Stimulated activated CD4-positive, alpha-beta T cell treated with anti-CD3 and anti-CD28 coated beads, Interleukin-12 subunit alpha, Interleukin-12 subunit beta, amount 100 ng/mL, for 4 hours (primary cell): ENCODE data around the gene PCGF3.
"Not testable (repeated sequence)": the region's sequence is repeated elsewhere in the genome, so short reads cannot be mapped to it uniquely, and the experiment has no call there.

Experiments
- DNase-seq: peaks from one replicate; pipeline ENCODE4 v3.0.0-alpha.2; 2020

Gene PCGF3

DNA sequence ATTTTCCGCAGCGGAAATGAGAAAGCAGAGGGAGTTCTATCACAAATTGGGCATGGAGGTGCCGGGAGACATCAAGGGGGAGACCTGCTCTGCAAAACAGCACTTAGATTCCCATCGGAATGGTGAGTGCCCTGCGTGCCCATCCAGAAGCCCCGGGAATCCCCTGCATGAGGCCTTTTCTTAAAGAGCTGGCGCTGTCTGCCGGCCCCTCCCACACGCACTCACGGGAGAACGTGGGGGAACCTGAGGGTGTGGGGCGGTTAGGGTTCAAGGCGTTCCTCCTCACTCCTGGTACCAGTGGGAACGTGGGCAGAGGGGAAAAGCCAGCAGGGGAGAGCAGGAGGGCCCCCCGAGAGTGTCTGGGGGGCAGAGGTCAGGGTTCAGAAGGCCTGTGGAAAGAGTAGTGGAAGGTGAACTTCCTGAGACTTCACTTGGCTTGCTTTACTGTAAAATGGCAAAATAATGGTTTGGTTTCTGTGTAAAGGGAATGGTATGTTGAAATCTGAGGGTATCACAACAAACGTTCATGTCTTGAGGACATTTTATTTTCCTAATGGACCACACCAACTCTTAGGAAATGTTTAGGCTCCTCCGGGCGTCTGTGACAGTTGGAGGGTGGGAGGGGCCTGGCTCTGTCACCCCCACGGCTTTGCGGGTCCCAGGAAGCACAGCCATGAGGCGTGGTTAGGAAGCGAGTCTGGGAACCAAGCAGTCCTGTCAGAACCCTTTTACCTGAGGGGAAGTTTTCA lies 38.0 kb downstream of the PCGF3 start:
- no peak for DNase-seq

DNA sequence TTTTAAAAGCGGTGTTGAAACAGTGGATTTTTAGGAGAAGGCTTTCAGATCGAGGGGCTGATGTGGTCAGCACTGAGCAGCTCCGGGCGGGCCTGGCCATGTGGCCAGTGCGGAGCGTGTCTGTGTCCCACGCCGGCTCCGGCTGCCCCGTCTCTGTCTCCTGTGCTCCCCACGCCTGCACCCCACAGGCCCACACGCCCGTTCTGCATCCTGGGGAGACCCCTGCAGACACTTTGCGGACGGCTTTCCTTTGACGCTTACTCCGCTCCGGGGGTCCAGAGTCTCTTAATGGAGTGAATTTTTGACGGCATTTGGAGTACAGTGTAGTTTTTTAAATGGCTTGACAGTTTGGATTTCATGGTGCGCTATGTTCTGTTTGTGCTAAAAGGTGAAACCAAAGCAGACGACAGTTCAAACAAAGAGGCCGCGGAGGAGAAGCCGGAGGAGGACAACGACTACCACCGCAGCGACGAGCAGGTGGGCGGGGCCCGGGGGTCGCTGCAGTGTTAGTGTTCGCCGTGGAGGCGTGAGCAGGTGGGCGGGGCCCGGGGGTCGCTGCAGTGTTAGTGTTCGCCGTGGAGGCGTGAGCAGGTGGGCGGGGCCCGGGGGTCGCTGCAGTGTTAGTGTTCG lies 38.7 kb downstream of the PCGF3 start:
- no peak for DNase-seq

DNA sequence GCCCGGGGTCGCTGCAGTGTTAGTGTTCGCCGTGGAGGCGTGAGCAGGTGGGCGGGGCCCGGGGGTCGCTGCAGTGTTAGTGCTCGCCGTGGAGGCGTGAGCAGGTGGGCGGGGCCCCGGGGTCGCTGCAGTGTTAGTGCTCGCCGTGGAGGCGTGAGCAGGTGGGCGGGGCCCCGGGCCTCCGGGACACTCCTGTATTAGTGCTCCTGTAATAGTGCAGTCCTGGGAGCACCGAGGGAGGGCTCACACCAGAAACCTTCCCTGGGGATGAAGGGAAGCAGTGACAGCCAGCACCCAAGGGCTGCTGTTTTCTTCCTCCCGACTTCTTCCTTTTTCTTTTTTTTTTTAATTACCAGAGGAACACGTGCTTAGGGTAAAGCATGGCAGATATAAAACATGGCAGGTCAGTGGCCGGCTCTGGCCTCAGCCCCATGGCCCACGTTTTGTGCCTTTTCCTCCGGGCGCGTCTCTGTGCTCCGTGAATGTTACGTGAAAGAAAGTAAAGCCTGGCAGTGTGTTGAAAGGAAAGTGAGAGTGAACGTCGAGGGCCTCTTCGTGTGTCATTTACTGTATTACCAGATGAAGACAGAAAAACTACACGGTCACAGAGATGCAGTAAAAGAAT lies 42.0 kb downstream of the PCGF3 start:
- no peak for DNase-seq

DNA sequence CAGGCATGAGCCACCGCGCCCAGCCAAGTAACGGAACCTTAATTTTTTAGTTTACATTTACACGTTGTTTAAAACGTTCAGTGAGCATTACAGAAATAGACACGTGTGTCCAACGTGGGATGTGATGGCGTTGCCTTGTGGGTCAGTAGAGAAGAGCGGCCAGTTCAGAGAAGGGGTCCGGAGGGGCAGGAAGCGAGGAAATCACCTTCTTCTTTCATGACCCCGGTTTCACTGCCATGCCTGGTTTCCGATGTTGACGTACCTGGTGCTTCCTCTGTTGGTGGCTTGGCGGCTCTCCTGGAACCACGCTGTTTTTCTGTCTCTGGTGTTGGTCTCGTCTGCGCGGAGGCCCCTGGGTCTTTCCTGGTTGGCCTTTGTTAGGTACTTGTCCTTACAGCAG lies 42.8 kb downstream of the PCGF3 start:
- DNase-seq = no peak

DNA sequence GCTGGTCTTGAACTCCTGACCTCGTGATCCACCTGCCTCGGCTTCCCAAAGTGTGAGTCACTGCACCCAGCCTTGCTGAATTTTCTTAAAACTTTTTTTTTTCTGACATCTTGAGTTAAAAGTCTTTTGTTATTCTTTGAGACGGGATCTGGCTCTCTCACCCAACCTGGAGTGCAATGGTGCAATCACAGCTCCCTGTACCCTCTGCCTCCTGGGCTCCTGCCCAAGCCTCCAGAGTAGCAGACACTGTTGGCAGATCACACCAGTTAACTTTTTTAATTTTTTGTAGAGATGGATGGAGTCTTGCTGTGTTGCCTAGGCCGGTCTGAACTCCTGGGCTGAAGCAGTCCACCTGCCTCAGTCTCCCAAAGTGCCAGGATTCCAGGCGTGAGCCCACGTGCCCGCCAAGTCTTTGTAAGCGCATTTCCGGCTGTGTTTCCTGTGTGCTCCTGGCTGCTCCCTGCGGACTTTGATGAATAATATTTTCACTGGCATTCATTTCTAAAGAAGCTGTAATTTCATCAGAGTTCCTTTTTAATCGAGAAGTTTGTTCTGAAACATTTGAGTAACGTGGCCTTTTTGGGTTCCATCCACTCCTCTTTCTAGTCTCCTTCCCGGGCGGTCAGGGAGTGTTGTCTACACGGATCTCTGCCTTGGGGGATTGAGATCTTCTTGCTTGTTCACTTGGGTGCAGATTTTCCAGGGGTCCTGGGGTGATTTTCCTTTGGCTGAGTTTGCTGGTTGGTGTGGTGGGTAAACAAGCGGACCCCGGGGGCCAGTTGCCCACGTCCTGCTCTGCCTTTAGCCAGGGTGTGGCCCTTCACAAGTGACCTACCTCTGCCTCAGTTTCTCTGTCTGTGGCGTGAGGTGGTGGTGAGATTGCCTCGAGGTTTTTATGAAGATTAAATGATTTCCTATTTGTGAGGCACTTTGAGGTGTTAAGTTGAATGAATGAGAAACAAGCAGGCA lies 44.4 kb downstream of the PCGF3 start:
- no peak for DNase-seq

DNA sequence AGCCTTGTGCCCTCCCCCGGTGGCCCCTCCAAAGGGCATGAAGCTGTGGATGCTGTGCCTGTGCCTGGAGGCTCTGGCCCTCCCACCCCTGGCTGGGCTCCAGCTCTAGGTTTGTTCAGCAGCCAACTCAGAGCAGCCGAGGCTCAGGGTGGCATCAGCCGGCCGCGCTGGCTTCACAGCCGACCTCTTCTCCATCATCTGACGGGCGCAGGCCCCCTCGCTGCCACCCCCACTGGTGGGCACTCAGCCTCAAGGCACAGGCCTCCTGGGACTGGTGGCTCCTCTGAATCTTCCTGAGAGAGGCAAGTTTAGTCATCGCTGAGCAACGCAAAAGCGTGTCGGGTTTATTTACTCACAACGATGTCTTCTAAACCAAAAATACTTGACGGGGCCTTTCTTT lies 46.0 kb downstream of the PCGF3 start:
- no peak for DNase-seq

DNA sequence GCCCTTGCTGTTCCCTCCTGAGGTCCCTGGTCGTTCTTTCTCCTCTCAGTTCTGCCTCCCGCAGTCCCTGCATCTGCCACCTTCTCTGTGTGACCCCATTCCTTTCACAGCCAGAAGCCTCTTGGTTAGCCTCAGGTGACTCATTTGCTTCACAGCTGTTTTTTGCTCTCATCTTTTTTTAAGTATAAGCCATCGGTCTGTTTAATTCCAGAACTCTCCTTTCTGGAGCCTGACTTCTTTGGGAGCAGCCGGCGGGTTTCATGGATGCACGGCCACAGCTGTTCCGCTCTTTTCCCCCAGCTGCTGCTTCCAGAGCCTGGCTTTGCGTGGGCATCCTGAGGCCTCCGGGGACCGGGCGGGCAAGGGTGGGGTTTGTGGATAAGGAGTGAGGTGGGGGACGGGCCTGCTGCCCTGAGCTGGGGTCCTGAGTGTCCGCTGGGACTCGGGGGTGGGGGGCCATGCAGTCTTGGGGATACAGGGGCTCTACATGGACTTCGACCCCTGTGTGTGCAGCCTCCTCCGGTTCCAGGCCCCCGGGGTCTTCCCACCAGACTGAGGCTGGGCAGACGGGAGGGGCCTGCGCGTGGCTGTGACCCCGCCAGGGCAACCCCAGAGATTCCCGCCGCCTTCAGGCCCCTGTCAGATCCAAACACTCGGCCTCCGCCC lies 46.7 kb downstream of the PCGF3 start:
- no peak for DNase-seq

DNA sequence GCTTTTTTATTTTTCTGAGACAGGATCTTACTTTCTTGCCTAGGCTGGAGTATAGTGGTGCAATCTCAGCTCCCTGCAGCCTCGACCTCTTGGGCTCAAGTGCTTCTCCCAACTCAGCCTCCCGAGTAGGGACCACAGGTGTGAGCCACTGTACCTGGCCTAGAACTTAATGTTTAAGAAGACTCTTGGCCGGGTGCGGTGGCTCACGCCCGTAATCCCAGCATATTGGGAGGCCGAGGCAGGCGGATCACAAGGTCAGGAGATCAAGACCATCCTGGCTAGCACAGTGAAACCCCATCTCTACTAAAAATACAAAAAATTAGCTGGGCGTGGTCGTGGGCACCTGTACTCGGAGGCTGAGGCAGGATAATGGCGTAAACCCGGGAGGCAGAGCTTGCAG lies 47.6 kb downstream of the PCGF3 start:
- DNase-seq = not testable (repeated sequence)

DNA sequence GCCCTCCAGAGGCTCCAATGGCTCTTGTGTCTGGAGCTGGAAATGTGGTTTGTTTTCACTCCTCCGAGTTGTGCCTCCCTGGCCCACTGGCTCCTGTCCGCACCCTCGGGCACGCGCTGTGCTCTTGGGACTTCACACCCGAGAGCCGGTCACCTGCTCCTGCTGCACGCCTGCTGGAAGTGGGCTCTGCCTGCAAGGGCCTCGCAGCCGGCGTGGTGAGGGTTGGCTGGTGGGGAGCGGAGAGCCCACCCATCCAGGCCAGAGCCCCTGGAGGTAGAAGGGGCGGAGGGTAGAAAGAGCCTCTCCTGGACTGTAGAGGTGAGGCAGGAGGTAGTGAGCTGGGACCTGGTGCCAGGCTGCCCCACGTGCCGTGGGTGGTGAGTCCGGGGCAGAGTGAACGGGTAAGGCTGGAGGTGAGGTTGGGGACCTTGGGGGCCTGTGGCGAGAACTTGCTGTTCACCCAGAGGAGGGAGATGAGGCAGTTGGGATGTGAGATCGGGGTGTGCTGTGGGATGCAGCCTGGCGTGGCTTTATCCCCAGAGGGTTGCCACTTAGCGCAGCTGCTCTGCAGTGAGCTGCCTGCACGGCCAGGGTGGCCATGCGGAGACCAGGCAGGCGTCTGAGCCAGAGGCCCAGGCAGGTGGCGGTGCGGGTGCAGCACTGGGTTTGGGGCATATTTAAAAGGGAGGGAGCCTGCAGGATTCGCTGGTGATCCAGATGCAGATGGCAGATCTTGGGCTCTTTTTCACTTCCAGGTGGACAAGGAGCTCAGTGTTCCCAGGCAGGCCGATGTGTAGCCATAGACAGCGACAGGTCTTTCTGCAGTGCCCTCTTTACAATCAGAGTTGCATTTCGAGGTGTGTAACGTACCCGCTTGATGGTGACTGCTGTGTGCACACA lies 48.8 kb downstream of the PCGF3 start:
- no peak for DNase-seq

DNA sequence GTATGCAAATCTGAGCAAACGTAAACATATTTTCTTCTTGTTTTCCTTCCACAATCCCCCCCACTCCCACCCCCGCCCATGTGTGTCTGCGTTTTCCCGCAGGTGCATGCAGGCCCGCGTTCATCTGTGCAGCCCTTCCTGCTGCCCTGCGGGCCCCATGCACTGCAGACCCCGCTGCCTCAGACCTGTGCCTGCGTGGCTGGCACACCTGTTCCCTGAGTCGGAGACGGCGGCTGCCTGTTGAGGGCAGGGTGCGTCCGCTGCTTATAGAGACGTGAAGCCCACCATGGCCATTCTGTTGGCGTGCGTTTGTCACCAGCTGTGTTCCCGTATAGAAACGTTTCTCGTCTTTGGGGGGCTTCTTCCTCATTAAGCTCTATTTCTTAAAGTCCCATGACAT lies 51.5 kb downstream of the PCGF3 start:
- no peak for DNase-seq

DNA sequence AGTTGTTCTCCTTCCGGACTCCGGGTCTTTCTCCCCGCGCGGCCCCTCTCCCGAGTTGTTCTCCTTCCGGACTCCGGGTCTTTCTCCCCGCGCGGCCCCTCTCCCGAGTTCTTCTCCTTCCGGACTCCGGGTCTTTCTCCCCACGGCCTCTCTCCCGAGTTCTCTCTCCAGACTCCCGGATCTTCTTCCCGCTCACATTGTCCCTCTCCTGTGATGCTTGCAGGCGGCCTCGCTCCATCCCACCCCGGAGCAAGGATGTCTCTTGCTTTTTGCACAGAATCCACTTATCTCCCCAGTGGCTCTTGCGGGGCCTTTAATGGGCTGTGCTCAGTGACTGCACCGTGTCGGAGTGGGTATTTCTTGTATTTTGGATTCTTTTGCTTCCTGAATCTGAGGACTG lies 54.2 kb downstream of the PCGF3 start:
- not testable (repeated sequence) for DNase-seq

DNA sequence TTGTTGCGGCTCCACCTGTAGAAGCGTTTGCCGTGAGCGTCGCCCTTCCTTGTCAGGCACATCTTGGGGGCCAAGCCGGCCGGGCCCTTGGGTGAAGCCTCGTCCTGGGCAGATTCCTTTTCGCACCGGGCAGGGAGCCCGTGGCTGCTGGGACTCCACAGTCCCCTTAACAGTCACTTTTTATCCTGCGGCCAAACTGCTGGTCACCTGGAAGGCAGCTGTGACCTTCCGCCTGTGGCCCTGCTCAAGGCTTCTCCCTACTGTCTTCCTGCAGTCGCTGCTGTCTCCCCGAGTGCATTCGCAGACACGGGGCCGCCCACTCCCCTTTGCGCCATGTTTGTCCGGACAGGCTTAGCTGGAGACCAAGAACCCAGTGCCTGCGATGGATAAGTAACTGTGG lies 55.0 kb downstream of the PCGF3 start:
- no peak for DNase-seq

DNA sequence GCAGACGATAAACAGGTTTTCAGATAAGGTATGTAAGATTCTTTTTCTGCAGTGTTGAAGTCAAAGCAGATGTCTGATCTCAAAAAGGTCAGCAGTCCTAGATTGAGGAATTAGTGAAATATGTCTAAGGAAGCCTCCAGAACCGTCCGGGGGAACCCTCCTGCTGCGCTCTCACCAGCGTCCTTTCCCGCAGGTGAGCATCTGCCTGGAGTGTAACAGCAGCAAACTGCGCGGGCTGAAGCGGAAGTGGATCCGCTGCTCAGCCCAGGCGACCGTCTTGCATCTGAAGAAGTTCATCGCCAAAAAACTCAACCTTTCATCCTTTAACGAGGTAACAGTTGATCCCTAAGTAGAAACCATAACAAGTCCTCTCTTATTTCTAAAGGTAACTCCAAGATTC lies 55.5 kb downstream of the PCGF3 start:
- DNase-seq = no peak

DNA sequence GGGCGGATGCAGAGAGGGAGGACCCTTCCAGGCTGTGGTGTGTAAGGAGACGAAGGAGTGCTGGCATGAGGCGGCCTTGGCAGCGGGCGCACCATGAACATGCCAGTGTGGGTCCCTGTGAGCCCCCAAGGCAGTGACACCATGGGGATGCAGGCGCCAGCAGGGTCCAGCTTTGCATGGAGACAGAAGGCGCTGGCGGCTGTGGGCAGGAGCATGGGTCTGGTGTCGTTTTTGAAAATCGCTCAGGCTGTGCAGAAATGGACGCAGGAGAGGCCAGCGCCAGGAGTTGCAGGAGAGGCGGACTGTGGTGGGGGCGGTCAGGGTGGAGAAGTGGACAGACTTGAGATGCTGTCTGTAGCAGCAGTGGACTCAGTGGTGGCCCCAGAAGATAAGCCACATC lies 56.1 kb downstream of the PCGF3 start:
- no peak for DNase-seq

DNA sequence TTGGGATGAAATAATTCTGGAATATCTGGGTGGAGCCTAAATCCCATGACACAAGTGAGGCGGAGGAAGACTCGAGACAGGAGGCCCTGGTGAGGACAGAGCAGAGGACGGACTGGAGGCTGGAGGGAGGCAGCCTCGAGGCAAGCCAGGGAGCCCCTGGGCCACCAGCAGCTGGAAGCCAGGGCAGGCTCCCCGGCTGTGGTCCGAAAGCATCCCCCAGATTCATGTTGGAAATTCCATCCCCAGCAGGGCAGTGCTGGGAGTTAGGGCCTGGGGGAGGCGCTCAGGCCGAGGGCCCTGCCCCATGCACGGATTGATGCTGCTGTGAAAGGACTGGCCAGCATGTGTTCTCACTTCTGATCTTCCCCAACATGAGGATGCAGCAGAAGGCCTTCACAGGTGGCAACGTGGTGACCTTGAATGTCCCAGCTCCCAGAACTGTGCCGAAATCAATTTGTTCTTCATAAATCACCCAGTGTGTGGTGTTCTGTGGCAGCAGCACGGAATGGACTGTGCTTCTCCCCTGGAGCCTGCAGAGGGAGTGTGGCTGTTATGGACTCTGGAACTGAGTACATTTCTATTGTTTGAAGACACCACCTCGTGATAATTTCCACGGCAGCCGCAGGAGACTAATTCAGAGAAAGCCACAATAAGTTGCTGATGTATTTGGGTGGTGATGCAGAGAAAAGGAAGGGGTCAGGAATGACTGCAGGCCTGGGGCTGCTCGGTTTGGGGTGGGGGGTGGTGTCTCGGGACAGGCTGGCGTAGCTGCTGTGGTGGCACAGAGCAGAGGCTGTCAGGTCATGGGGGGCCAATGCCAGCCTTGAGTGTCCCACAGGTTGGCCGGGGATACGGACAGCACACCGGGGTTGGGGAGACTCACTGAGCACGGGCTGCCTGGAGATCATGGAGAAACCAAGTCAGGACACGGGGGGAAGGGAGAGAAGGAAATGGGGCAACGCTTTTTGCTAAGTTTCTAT lies 56.9 kb downstream of the PCGF3 start:
- no peak for DNase-seq

DNA sequence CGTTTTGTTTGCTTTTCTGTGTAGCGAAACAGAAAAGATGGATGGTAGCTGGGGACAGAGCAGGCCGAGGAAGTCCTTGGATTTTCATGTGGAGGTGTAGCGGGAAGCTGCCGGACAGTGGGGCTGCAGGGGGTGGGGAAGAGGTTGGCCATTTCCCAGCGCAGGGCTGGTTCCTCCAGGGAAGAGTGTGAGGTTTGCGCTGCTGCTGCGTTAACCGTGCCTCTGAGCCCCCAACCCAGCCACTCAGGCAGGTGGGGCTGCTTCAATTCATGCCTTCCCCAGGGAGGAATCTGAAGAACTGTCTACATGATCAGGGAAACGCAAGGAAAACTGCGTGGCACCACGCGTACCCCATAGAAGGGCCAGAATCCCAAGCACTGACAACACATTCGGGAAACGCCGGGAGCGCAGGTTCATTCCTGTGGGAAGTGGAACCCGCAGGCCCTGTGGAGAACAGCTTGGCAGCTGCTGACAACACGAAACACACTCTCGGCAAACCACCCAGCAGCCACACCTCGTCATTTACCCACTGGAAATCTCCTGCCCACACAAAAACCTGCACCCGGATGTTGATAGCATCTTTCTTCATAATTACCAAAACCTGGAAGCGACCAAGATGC lies 57.7 kb downstream of the PCGF3 start:
- DNase-seq = no peak

DNA sequence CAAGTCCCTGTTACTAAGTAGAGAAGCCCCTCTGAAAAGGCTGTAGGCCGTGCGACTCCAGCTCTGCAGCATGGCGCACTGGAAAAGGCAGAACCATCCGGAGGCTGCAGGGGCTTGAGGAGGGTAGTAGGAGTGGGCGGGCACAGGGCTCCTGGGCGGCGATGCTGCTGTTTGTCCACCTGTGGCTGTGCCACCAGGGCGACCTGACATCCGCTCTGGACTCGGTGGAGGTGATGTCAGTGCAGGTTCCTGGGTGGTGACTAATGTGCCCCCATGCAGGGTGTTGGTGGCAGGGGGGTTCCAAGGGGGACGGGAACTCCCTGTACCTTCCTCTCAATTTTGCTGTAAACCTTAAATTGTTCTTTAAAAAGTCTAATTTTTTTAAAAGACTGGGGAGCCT lies 58.3 kb downstream of the PCGF3 start:
- DNase-seq = no peak

DNA sequence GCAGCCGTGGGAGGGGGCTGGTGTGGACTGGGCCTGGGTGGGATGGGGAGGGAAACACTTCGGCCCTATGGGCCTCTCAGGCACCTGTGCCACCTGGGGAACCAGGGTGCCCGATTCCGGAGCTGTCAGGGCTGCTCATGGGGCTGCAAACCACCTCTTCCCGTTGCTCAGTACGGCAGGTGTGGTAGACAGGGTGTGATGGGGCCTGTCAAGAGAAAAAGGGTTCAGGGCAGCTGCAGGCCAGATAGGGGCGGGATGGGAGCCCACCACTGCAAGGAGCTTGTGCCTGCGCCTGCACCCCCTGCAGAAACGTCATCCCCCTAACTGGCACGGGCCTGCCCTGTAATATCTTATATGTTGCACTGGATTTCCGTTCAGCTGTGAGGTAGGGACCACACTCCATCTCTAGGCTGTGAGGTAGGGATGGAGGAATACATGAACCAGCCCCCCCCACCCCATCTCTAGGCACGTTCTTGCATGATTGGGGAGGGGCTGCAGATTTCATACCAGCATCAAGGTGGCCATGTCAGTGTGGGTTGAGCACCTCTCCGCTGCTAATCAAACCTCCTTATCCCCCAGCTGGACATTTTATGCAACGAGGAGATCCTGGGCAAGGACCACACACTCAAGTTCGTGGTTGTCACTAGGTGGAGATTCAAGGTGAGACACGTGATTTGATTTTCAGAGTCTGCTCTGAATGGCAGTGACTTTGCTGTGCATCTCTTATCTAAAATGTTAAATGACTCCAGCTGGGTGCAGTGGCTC lies 59.0 kb downstream of the PCGF3 start:
- no peak for DNase-seq

DNA sequence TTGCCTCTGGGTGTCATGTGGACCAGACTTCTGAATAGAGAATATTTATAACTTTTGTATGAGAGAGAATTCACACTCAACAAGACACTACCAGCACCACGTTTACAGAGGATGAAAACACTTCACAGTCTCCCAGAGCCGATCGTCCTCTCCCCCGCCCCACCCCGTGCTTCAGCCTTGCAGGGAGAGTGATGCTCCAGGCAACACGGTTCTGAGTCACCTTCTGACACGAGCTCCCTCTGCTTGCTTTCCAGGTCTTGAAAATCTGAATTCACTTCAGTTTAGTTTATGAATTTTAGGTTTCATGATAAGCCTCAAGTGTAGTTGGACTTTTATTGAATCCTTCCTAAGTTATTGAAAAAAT lies 60.5 kb downstream of the PCGF3 start:
- DNase-seq = no peak
